Suppressor macrophage treated with lipopolysaccharide for 1 hour (primary cell): ENCODE measurements around the gene DPY19L3.
A peak's percentile ranks its signal among the peaks of the same experiment; 100 is the strongest.
"Not testable (repeated sequence)": the region's sequence is repeated elsewhere in the genome, so short reads cannot be mapped to it uniquely, and the experiment has no call there.

Source experiments
- DNase-seq, 3 donors: peaks; one replicate each; pipeline ENCODE4 v3.0.0-alpha.2; 2020 to 2022

Gene DPY19L3

GRCh38 chr19:32396046-32396652 is 9.4 kb upstream of the DPY19L3 start:
- no peak for DNase-seq

GRCh38 chr19:32397671-32398101 is 7.9 kb upstream of the DPY19L3 start:
- no peak for DNase-seq

GRCh38 chr19:32401992-32402391 is 3.6 kb upstream of the DPY19L3 start:
- no peak for DNase-seq

GRCh38 chr19:32403291-32403995 is 2.1 kb upstream of the DPY19L3 start:
- no peak for DNase-seq

- no peak for DNase-seq
Measured at GRCh38 chr19:32404213-32404932, 1.2 kb upstream of the DPY19L3 start.

DNA sequence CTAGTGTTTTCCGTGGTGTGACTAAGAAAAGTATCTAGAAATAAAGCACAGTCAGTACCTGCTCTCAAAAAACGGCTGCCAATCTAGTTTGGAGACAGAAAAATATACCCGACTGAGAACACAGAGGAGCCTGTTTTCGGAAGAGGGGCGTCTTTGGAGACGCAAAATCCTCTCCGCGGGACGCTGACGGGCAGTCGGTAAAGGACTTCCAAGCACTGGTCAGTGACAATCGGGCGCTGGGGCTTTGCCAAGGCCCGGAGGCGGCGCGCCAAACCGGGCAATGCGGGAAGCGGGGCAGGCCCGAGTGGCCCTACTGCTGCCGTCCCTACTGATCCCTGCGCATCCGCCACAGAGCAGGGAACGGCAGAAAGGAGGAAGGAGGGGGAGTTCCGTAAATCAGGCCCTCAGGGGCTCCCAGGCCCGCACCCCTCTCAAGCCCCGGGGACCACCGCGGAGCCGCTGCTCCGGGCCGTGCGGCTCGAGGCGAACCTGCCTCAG is 588 bp upstream of the DPY19L3 start:
- peak; percentile 41 to 73 (median 51) for DNase-seq

- no peak for DNase-seq
Measured at GRCh38 chr19:32406161-32407003, 812 bp downstream of the DPY19L3 start.

- peak; percentile 17 to 40 (median 35) for DNase-seq
Measured at GRCh38 chr19:32407004-32407992, 1.7 kb downstream of the DPY19L3 start.

DNA sequence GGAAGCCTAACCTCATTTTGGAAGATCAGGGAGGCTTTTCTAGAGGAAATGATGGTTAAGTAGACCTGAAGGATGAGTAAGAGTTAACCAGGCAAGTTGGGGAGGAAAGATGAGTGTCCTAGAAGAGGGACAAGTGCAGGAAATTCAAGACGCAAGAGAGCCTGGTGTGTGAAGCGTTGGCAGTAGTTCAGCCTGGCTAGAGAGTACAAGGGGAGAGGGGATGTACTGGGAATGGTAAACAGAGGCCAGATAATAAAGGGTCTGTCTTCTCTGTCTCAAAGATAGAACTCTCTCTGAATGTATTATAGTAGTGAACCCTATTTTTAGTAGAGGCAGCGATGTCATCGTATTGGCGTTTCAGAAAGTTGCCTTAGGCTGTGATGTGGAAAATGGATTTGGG is 9.7 kb downstream of the DPY19L3 start:
- DNase-seq, result no peak

GRCh38 chr19:32415669-32416068 is 10.1 kb downstream of the DPY19L3 start:
- DNase-seq, result peak; percentile 18 to 45 (median 18)

DNA sequence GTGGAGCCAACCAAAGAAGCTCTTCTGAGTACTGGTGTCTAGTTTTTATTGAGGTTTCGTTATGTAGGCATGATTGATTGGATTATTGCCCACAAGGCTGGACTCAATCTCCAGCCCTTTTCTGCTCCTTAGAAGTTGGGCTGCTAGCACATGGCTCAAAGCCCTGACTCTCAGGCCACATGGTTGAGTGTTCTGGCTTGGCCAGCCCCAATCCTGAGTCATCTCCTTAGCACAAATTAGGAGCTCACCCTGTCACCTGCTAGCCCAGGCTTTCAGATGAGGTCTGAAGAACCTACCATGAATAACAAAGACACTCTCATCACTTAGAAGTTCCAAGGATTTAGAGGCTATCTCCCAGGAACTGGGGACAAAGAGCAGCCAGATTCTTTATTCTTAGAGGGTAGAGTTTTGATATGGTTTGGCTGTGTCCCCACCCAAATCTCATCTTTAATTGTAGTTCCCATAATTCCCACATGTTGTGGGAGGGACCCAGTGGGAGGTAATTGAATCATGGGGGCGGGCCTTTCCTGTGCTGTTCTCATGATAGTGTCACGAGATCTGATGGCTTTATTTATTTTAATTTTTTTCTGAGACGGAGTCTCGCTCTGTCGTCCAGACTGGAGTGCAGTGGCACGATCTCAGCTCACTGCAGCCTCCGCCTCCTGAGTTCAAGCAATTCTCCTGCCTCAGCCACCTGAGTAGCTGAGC is 11.3 kb downstream of the DPY19L3 start:
- no peak for DNase-seq

DNA sequence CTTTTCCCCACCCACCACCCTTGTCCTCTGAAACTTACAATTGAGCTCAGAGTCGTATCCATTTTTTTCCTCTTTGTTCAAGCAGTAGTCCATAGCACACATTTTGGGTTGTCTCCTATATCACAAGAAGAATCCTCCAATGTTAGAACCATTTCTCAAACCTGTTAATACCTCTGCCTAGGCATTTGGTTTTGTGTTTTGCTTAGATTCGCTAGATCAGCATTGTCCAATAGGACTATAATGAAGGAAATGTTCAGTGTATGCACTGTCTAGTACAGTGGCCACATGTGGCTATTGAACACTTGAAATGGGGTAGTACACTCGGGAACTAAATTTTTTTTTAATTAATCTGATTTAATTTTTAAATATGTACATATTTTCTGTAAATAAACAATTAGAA is 12.6 kb downstream of the DPY19L3 start:
- no peak for DNase-seq

GRCh38 chr19:32421589-32422361 is 16.2 kb downstream of the DPY19L3 start:
- peak; percentile 54 to 69 (median 68) for DNase-seq

- DNase-seq, result no peak
Measured at GRCh38 chr19:32422435-32422834, 16.9 kb downstream of the DPY19L3 start.

DNA sequence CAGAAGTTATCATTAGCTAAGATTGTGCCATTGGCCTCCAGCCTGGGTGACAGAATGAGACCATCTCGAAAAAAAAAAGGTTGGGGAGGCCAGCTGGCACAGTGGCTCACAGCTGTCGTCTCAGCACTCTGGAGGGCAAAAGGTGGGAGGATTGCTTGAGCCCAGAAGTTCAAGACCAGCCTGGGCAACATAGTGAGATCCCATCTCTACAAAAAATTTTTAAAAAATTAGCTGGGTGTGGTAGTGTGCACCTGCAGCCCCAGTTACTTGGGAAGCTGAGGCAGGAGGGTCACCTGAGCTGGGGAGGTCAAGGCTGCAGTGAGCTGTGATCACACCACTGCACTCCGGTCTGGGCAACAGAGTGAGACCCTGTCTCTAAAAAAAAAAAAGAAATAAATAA is 18.4 kb downstream of the DPY19L3 start:
- not testable (repeated sequence) for DNase-seq

DNA sequence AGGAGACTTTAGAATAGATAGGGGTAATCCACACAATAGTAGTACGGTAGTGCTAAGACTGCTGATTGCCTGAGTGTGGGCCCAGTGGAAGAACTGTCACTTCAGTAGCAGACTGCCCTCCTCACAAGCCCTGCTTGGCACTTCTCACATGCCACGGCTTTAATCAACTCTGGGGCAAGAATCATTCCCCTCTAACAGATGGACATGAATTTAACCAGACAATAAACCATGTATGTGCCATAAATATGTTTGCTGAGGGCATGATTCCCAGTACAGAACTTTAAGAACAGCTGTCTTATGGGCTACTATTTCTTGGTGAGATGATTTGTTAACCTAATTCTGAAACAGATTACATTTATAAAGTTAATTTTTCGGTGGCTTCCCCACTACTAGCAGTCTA is 22.0 kb downstream of the DPY19L3 start:
- no peak for DNase-seq

- DNase-seq, result no peak
Measured at GRCh38 chr19:32436692-32437091, 31.1 kb downstream of the DPY19L3 start.

GRCh38 chr19:32437096-32437495 is 31.5 kb downstream of the DPY19L3 start:
- no peak for DNase-seq

GRCh38 chr19:32438751-32439150 is 33.2 kb downstream of the DPY19L3 start:
- DNase-seq, result no peak

- no peak for DNase-seq
Measured at GRCh38 chr19:32442650-32443049, 37.1 kb downstream of the DPY19L3 start.
